ENCODE measurements around the gene FBXO40. TPM values are rescaled to one million over a fixed set of nuclear protein-coding genes. Genes with fewer than 3 reads are reported as not detected.

The FBXO40 gene
- total and polyA plus RNA-seq, 2 of the 8 experiments (the other 6 are each of a cell fraction or from before 2014, with no cell fraction given), result 0.03 TPM; not detected in 1

- TF ChIP-seq, protein P1, sequence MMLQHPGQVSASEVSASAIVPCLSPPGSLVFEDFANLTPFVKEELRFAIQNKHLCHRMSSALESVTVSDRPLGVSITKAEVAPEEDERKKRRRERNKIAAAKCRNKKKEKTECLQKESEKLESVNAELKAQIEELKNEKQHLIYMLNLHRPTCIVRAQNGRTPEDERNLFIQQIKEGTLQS (IDR thresholded peaks at IDR 0.05; ENCODE audit: insufficient read depth, low read depth, low read length), result no peak
- TF ChIP-seq TEAD4 (IDR thresholded peaks at IDR 0.05; ENCODE audit: low read depth, low read length), result no peak
- TF ChIP-seq BCL11A (IDR thresholded peaks at IDR 0.05; ENCODE audit: low read depth in 2 of 2, low read length in 2 of 2), result no peak
- TF ChIP-seq POU5F1 (IDR thresholded peaks at IDR 0.05; ENCODE audit: low read depth, low read length), result no peak
- no peak for TF ChIP-seq NANOG (IDR thresholded peaks at IDR 0.05; ENCODE audit: insufficient read depth, low read depth, low read length, poor library complexity, severe bottlenecking)
- TF ChIP-seq, protein P2, sequence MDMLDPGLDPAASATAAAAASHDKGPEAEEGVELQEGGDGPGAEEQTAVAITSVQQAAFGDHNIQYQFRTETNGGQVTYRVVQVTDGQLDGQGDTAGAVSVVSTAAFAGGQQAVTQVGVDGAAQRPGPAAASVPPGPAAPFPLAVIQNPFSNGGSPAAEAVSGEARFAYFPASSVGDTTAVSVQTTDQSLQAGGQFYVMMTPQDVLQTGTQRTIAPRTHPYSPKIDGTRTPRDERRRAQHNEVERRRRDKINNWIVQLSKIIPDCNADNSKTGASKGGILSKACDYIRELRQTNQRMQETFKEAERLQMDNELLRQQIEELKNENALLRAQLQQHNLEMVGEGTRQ (IDR thresholded peaks at IDR 0.05; ENCODE audit: low read length), result no peak
- TF ChIP-seq RXRA (IDR thresholded peaks at IDR 0.05; ENCODE audit: insufficient read depth, low read depth, low read length), result no peak
- no peak for TF ChIP-seq EZH2 (IDR thresholded peaks at IDR 0.05; ENCODE audit: low read depth, low read length, severe bottlenecking)
- no peak for TF ChIP-seq SP4 (IDR thresholded peaks at IDR 0.05; ENCODE audit: low read length)
- TF ChIP-seq BRCA1 (IDR thresholded peaks at IDR 0.05; ENCODE audit: low read depth, low read length), result no peak
- TF ChIP-seq ASH2L (IDR thresholded peaks at IDR 0.05; ENCODE audit: low read length), result no peak
Observed at GRCh38 chr3:121654493-121655385, 61.6 kb downstream of the FBXO40 start (continued).
